IMR-90 (cell line): ENCODE measurements around the gene PCP4. TPM values are rescaled to one million over a fixed set of nuclear protein-coding genes. Genes with fewer than 3 reads are reported as not detected.

ENCODE experiments used
- ATAC-seq: fragments of 200-7000 bp; cut with Tn5 transposase; 2 replicates; pipeline ENCODE4 v1.9.1; 2020; ENCODE audit warnings: low read depth, mild to moderate bottlenecking, moderate library complexity
- BruUV-seq: library from RNA; stranded (reverse); fragments of 400-500 nt; replicated peaks from 2 replicates; lab custom pipeline; 2021; lab: Mats Ljungman, UMichigan
- CTCF ChIA-PET: fragments of 300-600 bp; formaldehyde crosslinking; extraction: SDS; loops from one replicate; lab custom pipeline; 2021; ENCODE audit warnings: antibody characterized with exemption; lab: Yijun Ruan, JAX
- POLR2A ChIA-PET: fragments of 300-600 bp; sonication (Branson Sonifier 250); formaldehyde crosslinking; loops from one replicate; lab custom pipeline; 2022; ENCODE audit warnings: antibody characterized with exemption; ENCODE audit not compliant: unreplicated experiment; lab: Charles Lee
- DNase-seq: peaks from one replicate; pipeline ENCODE4 v3.0.0; 2013
- H2AFZ ChIP-seq: replicated peaks from 2 replicates; pipeline ENCODE3; 2013; ENCODE audit warnings: low read length, mild to moderate bottlenecking; ENCODE audit not compliant: poor library complexity
- H2AK5ac ChIP-seq: 2 replicates; pipeline ENCODE4 v1.6.1; 2013; ENCODE audit warnings: low read depth, low read length, inconsistent platforms
- H2AK9ac ChIP-seq: replicated peaks from 2 replicates; pipeline ENCODE3; 2013; ENCODE audit warnings: mild to moderate bottlenecking, low read depth, low read length, moderate library complexity; ENCODE audit not compliant: poor library complexity
- H2BK120ac ChIP-seq: 2 replicates; pipeline ENCODE4 v1.6.1; 2013; ENCODE audit warnings: low read depth, low read length, inconsistent platforms
- H2BK15ac ChIP-seq: 3 replicates; pipeline ENCODE4 v1.6.1; 2013; ENCODE audit warnings: low read depth, low read length, inconsistent platforms
- H2BK20ac ChIP-seq: 2 replicates; pipeline ENCODE4 v1.6.1; 2013; ENCODE audit warnings: low read depth, mild to moderate bottlenecking, inconsistent platforms, low read length, moderate library complexity
- H2BK5ac ChIP-seq: 2 replicates; pipeline ENCODE4 v1.6.1; 2013; ENCODE audit warnings: mild to moderate bottlenecking, low read depth, low read length, inconsistent platforms; ENCODE audit not compliant: poor library complexity, severe bottlenecking
- H3K14ac ChIP-seq: replicated peaks from 2 replicates; pipeline ENCODE4 v1.6.1; 2013; ENCODE audit warnings: low read depth, low read length, inconsistent platforms
- H3K18ac ChIP-seq: 2 replicates; pipeline ENCODE4 v1.6.1; 2013; ENCODE audit warnings: low read depth, low read length, control low read depth
- H3K23ac ChIP-seq: 2 replicates; pipeline ENCODE4 v1.6.1; 2013; ENCODE audit warnings: low read depth, low read length, inconsistent platforms
- H3K27ac ChIP-seq: 2 replicates; pipeline ENCODE4 v1.5.1; 2013; ENCODE audit warnings: mild to moderate bottlenecking, control low read depth, low read length; ENCODE audit not compliant: insufficient read depth
- H3K27me3 ChIP-seq: 2 replicates; pipeline ENCODE4 v1.6.1; 2013; ENCODE audit warnings: low read length; ENCODE audit not compliant: control insufficient read depth, insufficient read depth
- H3K36me3 ChIP-seq: 2 replicates; pipeline ENCODE4 v1.6.1; 2013; ENCODE audit warnings: low read length, mixed read lengths; ENCODE audit not compliant: control insufficient read depth, insufficient read depth
- H3K4ac ChIP-seq: 2 replicates; pipeline ENCODE4 v1.6.1; 2013; ENCODE audit warnings: low read depth, low read length, inconsistent platforms
- H3K4me1 ChIP-seq: 2 replicates; pipeline ENCODE4 v1.6.1; 2013; ENCODE audit warnings: low read length, mixed read lengths; ENCODE audit not compliant: control insufficient read depth, insufficient read depth
- H3K4me2 ChIP-seq: 2 replicates; pipeline ENCODE4 v1.6.1; 2013; ENCODE audit warnings: low read depth, mild to moderate bottlenecking, control low read depth, low read length, moderate library complexity
- H3K4me3 ChIP-seq: 2 replicates; pipeline ENCODE4 v1.5.1; 2013; ENCODE audit warnings: low read depth, mild to moderate bottlenecking, control low read depth, low read length, moderate library complexity; ENCODE audit not compliant: insufficient read depth
- H3K56ac ChIP-seq: 2 replicates; pipeline ENCODE4 v1.6.1; 2013; ENCODE audit warnings: low read length, inconsistent platforms; ENCODE audit not compliant: insufficient read depth; ENCODE audit errors: extremely low read depth
- H3K79me1 ChIP-seq, 2 experiments: 2 replicates each; pipeline ENCODE4 v1.6.1; 2013; ENCODE audit warnings: low read length in 2 of 2, inconsistent platforms in 1 of 2, low read depth in 1 of 2
- H3K9ac ChIP-seq: 2 replicates; pipeline ENCODE4 v1.6.1; 2013; ENCODE audit warnings: low read depth, low read length, control low read depth
- H3K9me1 ChIP-seq: 2 replicates; pipeline ENCODE4 v1.6.1; 2013; ENCODE audit warnings: low read length, inconsistent platforms; ENCODE audit not compliant: insufficient read depth
- H3K9me3 ChIP-seq: 2 replicates; pipeline ENCODE4 v1.6.1; 2013; ENCODE audit warnings: low read length; ENCODE audit not compliant: control insufficient read depth, insufficient read depth
- H4K20me1 ChIP-seq: 2 replicates; pipeline ENCODE4 v1.6.1; 2013; ENCODE audit warnings: low read length, inconsistent platforms; ENCODE audit not compliant: insufficient read depth
- H4K5ac ChIP-seq: 2 replicates; pipeline ENCODE4 v1.6.1; 2013; ENCODE audit warnings: mild to moderate bottlenecking, low read depth, low read length, control low read depth
- H4K8ac ChIP-seq, 2 experiments: 2 replicates each; pipeline ENCODE4 v1.6.1; 2013; ENCODE audit warnings: low read depth in 2 of 2, low read length in 2 of 2, control low read depth in 1 of 2, inconsistent platforms in 1 of 2
- H4K91ac ChIP-seq: 2 replicates; pipeline ENCODE4 v1.6.1; 2013; ENCODE audit warnings: low read depth, low read length, inconsistent platforms; ENCODE audit not compliant: insufficient read depth
- BHLHE40 ChIP-seq: fragments of 150-350 bp; IDR thresholded peaks from 2 replicates; pipeline ENCODE4 v1.6.1; 2016; ENCODE audit warnings: mild to moderate bottlenecking, low read depth, low read length
- CHD1 ChIP-seq: IDR thresholded peaks from 2 replicates; pipeline ENCODE4 v1.6.1; 2012; ENCODE audit warnings: low read depth, low read length, improper control_type of control experiment
- CTCF ChIP-seq: conservative IDR thresholded peaks from 2 replicates; pipeline ENCODE4 v1.5.1; 2012; ENCODE audit warnings: mild to moderate bottlenecking, low read depth, low read length, improper control_type of control experiment
- MAFK ChIP-seq: IDR thresholded peaks from 2 replicates; pipeline ENCODE4 v1.6.1; 2012; ENCODE audit warnings: low read depth, low read length, improper control_type of control experiment
- MXI1 ChIP-seq: IDR thresholded peaks from 2 replicates; pipeline ENCODE4 v1.6.1; 2012; ENCODE audit warnings: low read depth, mild to moderate bottlenecking, low read length, moderate library complexity, borderline replicate concordance
- NFE2L2 ChIP-seq: fragments of 150-350 bp; IDR thresholded peaks from 2 replicates; pipeline ENCODE4 v1.6.1; 2016; ENCODE audit warnings: low read depth, mild to moderate bottlenecking, low read length
- POLR2A ChIP-seq: IDR thresholded peaks from 2 replicates; pipeline ENCODE4 v1.6.1; 2012; ENCODE audit warnings: mild to moderate bottlenecking, low read depth, low read length
- RAD21 ChIP-seq: IDR thresholded peaks from 2 replicates; pipeline ENCODE4 v1.6.1; 2012; ENCODE audit warnings: low read length, improper control_type of control experiment
- RCOR1 ChIP-seq: IDR thresholded peaks from 2 replicates; pipeline ENCODE4 v1.6.1; 2012; ENCODE audit warnings: mild to moderate bottlenecking, low read length, improper control_type of control experiment; ENCODE audit not compliant: insufficient replicate concordance
- RFX5 ChIP-seq: IDR thresholded peaks from 2 replicates; pipeline ENCODE4 v1.8.0; 2012; ENCODE audit warnings: low read depth, mild to moderate bottlenecking, low read length, moderate library complexity
- SMC3 ChIP-seq: fragments of 150-350 bp; IDR thresholded peaks from 2 replicates; pipeline ENCODE4 v1.6.1; 2016; ENCODE audit warnings: low read depth, mild to moderate bottlenecking, antibody characterized with exemption, low read length, moderate library complexity
- WGBS, 2 experiments: methylation state at CpG; one replicate each; pipeline versions ENCODE4 v1.1.5 to v1.1.7; 2013; ENCODE audit warnings: missing lambda C conversion rate in 2 of 2; ENCODE audit not compliant: insufficient read length in 1 of 2; ENCODE audit errors: extremely low coverage in 2 of 2; 5-methylcytosine and 5-hydroxymethylcytosine counted together
- dilution Hi-C: fragments of 300-500 bp; cut with HindIII; formaldehyde crosslinking; loops from one replicate; pipeline ENCODE4 v1.14.3; 2018; ENCODE audit warnings: low sequenced_read_pairs; ENCODE audit not compliant: unreplicated experiment
- in situ Hi-C: fragments of 300-500 bp; cut with MboI; formaldehyde crosslinking; loops from 3 replicates; pipeline ENCODE4 v1.14.3; 2019; ENCODE audit warnings: low sequenced_read_pairs, inconsistent platforms, mixed read lengths
- intact Hi-C: fragments of 100-400 bp; cut with micrococcal nuclease; formaldehyde crosslinking; loops from 2 replicates; pipeline ENCODE4 v1.10.0; 2022
- polyA plus RNA-seq, 3 experiments: library from polyadenylated mRNA; depleted of rRNA; stranded (reverse); fragments of >200 nt; gene quantifications; 2 replicates each; pipeline ENCODE4 v1.2.3, GENCODE V29; 2012; ENCODE audit warnings: low replicate concordance in 1 of 3
- total RNA-seq: library from RNA; depleted of rRNA; stranded (reverse); fragments of >200 nt; gene quantifications from 2 replicates; pipeline ENCODE4 v1.2.3, GENCODE V29; 2012

PCP4 gene
- total and polyA plus RNA-seq, 2 of the 4 experiments (the other 2 are of a cell fraction): not detected

- H2BK15ac ChIP-seq: no peak overlapping the region
- H3K27me3 ChIP-seq: no peaks in the 10 kb centered on the region
- ChIA-PET CTCF (no interaction called here), POLR2A (no interaction called here)
- no peak overlapping the region for H3K4me2 ChIP-seq
- H4K20me1 ChIP-seq: no peaks in the 10 kb centered on the region
- in situ Hi-C loops (loop anchor here (25.0 kb wide), 1 partner anchor 117 kb away; no protein-coding TSS in a partner anchor), intact Hi-C loops (no loop called here), dilution Hi-C loops (no loop called here)
- H2BK20ac ChIP-seq: no peak overlapping the region
- no peak overlapping the region for H2AFZ ChIP-seq
- H3K23ac ChIP-seq: no peak overlapping the region
- DNase-seq (no peak), ATAC-seq (no peak)
- no peak overlapping the region for H4K8ac ChIP-seq
- no peak overlapping the region for H3K4me3 ChIP-seq
- H2AK9ac ChIP-seq: no peak overlapping the region
- H4K91ac ChIP-seq: no peak overlapping the region
- H3K56ac ChIP-seq: no peak overlapping the region
- no peak overlapping the region for H3K9ac ChIP-seq
- TF ChIP-seq MXI1 (no peak), POLR2A (no peak), SMC3 (no peak), RCOR1 (no peak), CHD1 (no peak), CTCF (no peak), BHLHE40 (no peak), MAFK (no peak), RAD21 (no peak), NFE2L2 (no peak), RFX5 (no peak)
- no peak overlapping the region for H3K4ac ChIP-seq
- WGBS, 2 experiments: no CpG with 5 or more reads among the region's 8 CpGs
- H4K5ac ChIP-seq: no peak overlapping the region
- no TSS peak for BruUV-seq
- no peak overlapping the region for H3K14ac ChIP-seq
- no peaks in the 10 kb centered on the region for H3K9me1 ChIP-seq
- H3K36me3 ChIP-seq: no peaks in the 10 kb centered on the region
- H3K18ac ChIP-seq: no peak overlapping the region
- no peak overlapping the region for H2BK5ac ChIP-seq
- no peak overlapping the region for H2AK5ac ChIP-seq
- H3K4me1 ChIP-seq: no peaks in the 10 kb centered on the region
- peaks cover 24% of the 10 kb centered on the region for H3K9me3 ChIP-seq
- H3K79me1 ChIP-seq: no peaks in the 10 kb centered on the region
- H3K27ac ChIP-seq: no peak overlapping the region
- no peak overlapping the region for H2BK120ac ChIP-seq
Measured at GRCh38 chr21:39969691-39970364, 102.6 kb downstream of the PCP4 start.
